ENCODE measurements around the gene WDPCP.

Gene WDPCP

GRCh38 chr2:63195310-63195709 is 393.0 kb downstream of the WDPCP start:
- DNase-seq (ENCODE audit: low spot score): no peak
- no peak for ATAC-seq (ENCODE audit: low read depth)
- TF ChIP-seq, protein P1, sequence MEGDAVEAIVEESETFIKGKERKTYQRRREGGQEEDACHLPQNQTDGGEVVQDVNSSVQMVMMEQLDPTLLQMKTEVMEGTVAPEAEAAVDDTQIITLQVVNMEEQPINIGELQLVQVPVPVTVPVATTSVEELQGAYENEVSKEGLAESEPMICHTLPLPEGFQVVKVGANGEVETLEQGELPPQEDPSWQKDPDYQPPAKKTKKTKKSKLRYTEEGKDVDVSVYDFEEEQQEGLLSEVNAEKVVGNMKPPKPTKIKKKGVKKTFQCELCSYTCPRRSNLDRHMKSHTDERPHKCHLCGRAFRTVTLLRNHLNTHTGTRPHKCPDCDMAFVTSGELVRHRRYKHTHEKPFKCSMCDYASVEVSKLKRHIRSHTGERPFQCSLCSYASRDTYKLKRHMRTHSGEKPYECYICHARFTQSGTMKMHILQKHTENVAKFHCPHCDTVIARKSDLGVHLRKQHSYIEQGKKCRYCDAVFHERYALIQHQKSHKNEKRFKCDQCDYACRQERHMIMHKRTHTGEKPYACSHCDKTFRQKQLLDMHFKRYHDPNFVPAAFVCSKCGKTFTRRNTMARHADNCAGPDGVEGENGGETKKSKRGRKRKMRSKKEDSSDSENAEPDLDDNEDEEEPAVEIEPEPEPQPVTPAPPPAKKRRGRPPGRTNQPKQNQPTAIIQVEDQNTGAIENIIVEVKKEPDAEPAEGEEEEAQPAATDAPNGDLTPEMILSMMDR (IDR thresholded peaks at IDR 0.05; ENCODE audit: poor library complexity, severe bottlenecking): no peak
- no peaks in the 10 kb centered on the region for H3K9me3 ChIP-seq (ENCODE audit: severe bottlenecking)
- H3K27ac ChIP-seq (ENCODE audit: poor library complexity, severe bottlenecking): no peak overlapping the region
- H3K27me3 ChIP-seq (ENCODE audit: insufficient read depth, poor library complexity, severe bottlenecking): no peaks in the 10 kb centered on the region
- no peaks in the 10 kb centered on the region for H3K4me1 ChIP-seq (ENCODE audit: insufficient read depth, poor library complexity, severe bottlenecking)
- H3K36me3 ChIP-seq (ENCODE audit: low read depth): no peaks in the 10 kb centered on the region
- H3K4me3 ChIP-seq (ENCODE audit: severe bottlenecking): no peak overlapping the region

GRCh38 chr2:63194175-63194574 is 394.1 kb downstream of the WDPCP start:
- no peak overlapping the region for H3K27ac ChIP-seq (ENCODE audit: poor library complexity, severe bottlenecking)
- DNase-seq (ENCODE audit: low spot score) (no peak), ATAC-seq (ENCODE audit: low read depth) (no peak)
- H3K4me3 ChIP-seq (ENCODE audit: severe bottlenecking): no peak overlapping the region
- H3K36me3 ChIP-seq (ENCODE audit: low read depth): no peaks in the 10 kb centered on the region
- H3K27me3 ChIP-seq (ENCODE audit: insufficient read depth, poor library complexity, severe bottlenecking): no peaks in the 10 kb centered on the region
- TF ChIP-seq, protein P1 (IDR thresholded peaks at IDR 0.05; ENCODE audit: poor library complexity, severe bottlenecking): no peak
- H3K9me3 ChIP-seq (ENCODE audit: severe bottlenecking): no peaks in the 10 kb centered on the region
- H3K4me1 ChIP-seq (ENCODE audit: insufficient read depth, poor library complexity, severe bottlenecking): no peaks in the 10 kb centered on the region

- ATAC-seq (ENCODE audit: low read depth): no peak
- TF ChIP-seq, protein P1 (IDR thresholded peaks at IDR 0.05; ENCODE audit: poor library complexity, severe bottlenecking): no peak
Measured at GRCh38 chr2:63192889-63193774, 395.1 kb downstream of the WDPCP start.

GRCh38 chr2:63192169-63192888 is 395.9 kb downstream of the WDPCP start:
- H3K27ac ChIP-seq (ENCODE audit: poor library complexity, severe bottlenecking): no peak overlapping the region
- H3K27me3 ChIP-seq (ENCODE audit: insufficient read depth, poor library complexity, severe bottlenecking): no peaks in the 10 kb centered on the region
- H3K4me1 ChIP-seq (ENCODE audit: insufficient read depth, poor library complexity, severe bottlenecking): no peaks in the 10 kb centered on the region
- DNase-seq (ENCODE audit: low spot score): no peak
- TF ChIP-seq, protein P1 (IDR thresholded peaks at IDR 0.05; ENCODE audit: poor library complexity, severe bottlenecking): no peak
- ATAC-seq (ENCODE audit: low read depth): no peak
- H3K9me3 ChIP-seq (ENCODE audit: severe bottlenecking): no peaks in the 10 kb centered on the region
- no peak overlapping the region for H3K4me3 ChIP-seq (ENCODE audit: severe bottlenecking)
- no peaks in the 10 kb centered on the region for H3K36me3 ChIP-seq (ENCODE audit: low read depth)

More at GRCh38 chr2:63192889-63193774, 395.1 kb downstream of the WDPCP start:
- H3K36me3 ChIP-seq (ENCODE audit: low read depth): no peaks in the 10 kb centered on the region
- no peaks in the 10 kb centered on the region for H3K9me3 ChIP-seq (ENCODE audit: severe bottlenecking)
- no peak overlapping the region for H3K4me3 ChIP-seq (ENCODE audit: severe bottlenecking)
- no peaks in the 10 kb centered on the region for H3K27me3 ChIP-seq (ENCODE audit: insufficient read depth, poor library complexity, severe bottlenecking)
- no peak for DNase-seq (ENCODE audit: low spot score)
- no peak overlapping the region for H3K27ac ChIP-seq (ENCODE audit: poor library complexity, severe bottlenecking)
- H3K4me1 ChIP-seq (ENCODE audit: insufficient read depth, poor library complexity, severe bottlenecking): no peaks in the 10 kb centered on the region

All from RWPE2 (cell line).